OCI-LY3 (cell line): Measurements from ENCODE around the gene FAF2.

ENCODE experiments used
- CTCF ChIP-seq: fragments of 200-600, 300-600 bp; sonication (generic); IDR thresholded peaks from 2 replicates; pipeline ENCODE4 v1.5.1; 2014; ENCODE audit warnings: antibody characterized with exemption, low read length, low read depth
- EZH2phosphoT487 ChIP-seq: fragments of 200-600 bp; shearing (Covaris generic); IDR thresholded peaks from 2 replicates; pipeline ENCODE4 v1.6.1; 2018; ENCODE audit warnings: antibody characterized with exemption, mixed run types, low read depth

GRCh38 chr5:176447978-176448608 lies at the start of gene FAF2:
- peak; percentile 93 for TF ChIP-seq CTCF
- TF ChIP-seq EZH2phosphoT487: no peak
